NCI-H748 treated with DMSO at 0.1 percent for 48 hours (cell line): Measurements from ENCODE around the gene UFSP1.
A peak's percentile ranks its signal among the peaks of the same experiment; 100 is the strongest.
"Not testable (repeated sequence)": the region's sequence is repeated elsewhere in the genome, so short reads cannot be mapped to it uniquely, and the experiment has no call there.

Experiments
- DNase-seq: peaks from one replicate; lab custom pipeline; 2025; lab: John Stamatoyannopoulos, UW

The UFSP1 gene

GRCh38 chr7:100859856-100860255 is 29.7 kb downstream of the UFSP1 start:
- no peak for DNase-seq

- DNase-seq, result no peak
Observed at GRCh38 chr7:100856871-100857282, 32.6 kb downstream of the UFSP1 start.

- no peak for DNase-seq
Observed at GRCh38 chr7:100855515-100855914, 34.0 kb downstream of the UFSP1 start.

GRCh38 chr7:100854899-100855298 is 34.6 kb downstream of the UFSP1 start:
- not testable (repeated sequence) for DNase-seq

GRCh38 chr7:100854146-100854895 is 35.2 kb downstream of the UFSP1 start:
- DNase-seq, result no peak

GRCh38 chr7:100852048-100852872 is 37.3 kb downstream of the UFSP1 start, which contains the start of gene SLC12A9:
TSS of gene SLC12A9 (plus strand) at chr7:100852713. CDS start at chr7:100854198, 1,485 bp downstream.
- DNase-seq, result peak; percentile 89

GRCh38 chr7:100847360-100847759 is 42.2 kb downstream of the UFSP1 start:
- no peak for DNase-seq

- DNase-seq, result no peak
Observed at GRCh38 chr7:100840470-100841100, 48.9 kb downstream of the UFSP1 start.

- no peak for DNase-seq
Observed at GRCh38 chr7:100839361-100839760, 50.2 kb downstream of the UFSP1 start.
